GM12878 (cell line): ENCODE measurements around the gene LEMD2.

Source experiments
- CTCF ChIP-seq, 3 experiments: IDR thresholded peaks in 2 of 3; conservative IDR thresholded peaks in 1 of 3; 2 replicates each; pipeline ENCODE4 v1.5.1; 2011; ENCODE audit warnings: low read depth in 3 of 3, low read length in 3 of 3, mild to moderate bottlenecking in 3 of 3, control low read depth in 2 of 3, moderate library complexity in 2 of 3, inconsistent platforms in 1 of 3, mixed read lengths in 1 of 3; ENCODE audit not compliant: control insufficient read depth in 2 of 3, insufficient read depth in 1 of 3; ENCODE audit errors: extremely low read depth in 1 of 3
- EZH2 ChIP-seq: IDR thresholded peaks from 2 replicates; pipeline ENCODE4 v1.6.1; 2012; ENCODE audit warnings: low read depth, mild to moderate bottlenecking, control low read depth, inconsistent platforms, low read length, borderline replicate concordance; ENCODE audit not compliant: control insufficient read depth
- FOS ChIP-seq: IDR thresholded peaks from 3 replicates; pipeline ENCODE4 v1.6.1; 2011; ENCODE audit warnings: borderline replicate concordance; ENCODE audit not compliant: insufficient read length; ENCODE audit errors: extremely low read depth
- HDAC6 ChIP-seq: fragments of 200-600 bp; sonication (generic); IDR thresholded peaks from one replicate; pipeline ENCODE4 v1.8.0; 2017; ENCODE audit warnings: antibody characterized with exemption; ENCODE audit not compliant: unreplicated experiment
- NFIC ChIP-seq: IDR thresholded peaks from 2 replicates; pipeline ENCODE4 v1.6.1; 2012; ENCODE audit warnings: low read depth, mild to moderate bottlenecking, inconsistent platforms, low read length, moderate library complexity
- NFYA ChIP-seq: IDR thresholded peaks from 2 replicates; pipeline ENCODE4 v1.6.1; 2011; ENCODE audit warnings: low read depth, mild to moderate bottlenecking, low read length, improper control_type of control experiment, borderline replicate concordance
- POLR2A ChIP-seq: IDR thresholded peaks from 2 replicates; pipeline ENCODE4 v1.6.1; 2011; ENCODE audit warnings: low read depth, mild to moderate bottlenecking, low read length
- POLR2AphosphoS5 ChIP-seq: IDR thresholded peaks from 2 replicates; pipeline ENCODE4 v1.6.1; 2011; ENCODE audit warnings: mild to moderate bottlenecking, low read length, inconsistent platforms
- RCOR1 ChIP-seq: conservative IDR thresholded peaks from 2 replicates; pipeline ENCODE4 v1.6.1; 2012; ENCODE audit warnings: low read depth, low read length, improper control_type of control experiment
- RFX5 ChIP-seq: IDR thresholded peaks from 2 replicates; pipeline ENCODE4 v1.6.1; 2011; ENCODE audit warnings: low read depth, low read length, improper control_type of control experiment
- TF ChIP-seq, protein P1 (sequence below): IDR thresholded peaks from 2 replicates; pipeline ENCODE4 v1.6.1; 2011; ENCODE audit warnings: low read depth, mild to moderate bottlenecking, low read length, moderate library complexity, borderline replicate concordance; ENCODE audit errors: extremely low read depth

DNA sequence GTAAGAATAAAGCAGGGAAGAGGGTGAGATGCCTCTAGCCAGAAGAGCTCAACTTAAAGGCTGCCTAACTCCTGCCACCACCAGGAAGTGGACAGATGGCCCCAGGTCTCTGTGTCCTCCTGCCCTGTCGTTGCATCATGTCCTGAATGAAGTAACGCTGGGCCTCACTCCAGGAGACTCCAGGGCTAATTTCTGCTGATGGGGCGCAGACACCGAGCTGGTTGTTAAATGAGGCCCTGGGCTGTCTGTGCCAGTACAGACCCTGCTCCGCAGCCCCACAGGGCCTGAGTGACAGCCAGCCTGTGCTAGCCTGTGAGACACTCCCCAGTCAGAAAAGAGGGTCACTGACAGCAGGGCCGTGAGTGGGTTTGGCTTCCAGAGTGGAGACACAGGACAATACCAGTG lies 48.7 kb downstream of the LEMD2 start:
- TF ChIP-seq NFIC: no peak
- TF ChIP-seq POLR2AphosphoS5: no peak
- no peak for TF ChIP-seq CTCF (IDR thresholded peaks at IDR 0.05 in 2 of 3, conservative IDR thresholded peaks at IDR 0.05 in 1 of 3; ENCODE audit: control insufficient read depth in 2 of 3, extremely low read depth in 1 of 3, insufficient read depth in 1 of 3, low read depth in 3 of 3, low read length in 3 of 3)
- no peak for TF ChIP-seq FOS
- TF ChIP-seq HDAC6: no peak
- no peak for TF ChIP-seq NFYA
- TF ChIP-seq, protein P1, sequence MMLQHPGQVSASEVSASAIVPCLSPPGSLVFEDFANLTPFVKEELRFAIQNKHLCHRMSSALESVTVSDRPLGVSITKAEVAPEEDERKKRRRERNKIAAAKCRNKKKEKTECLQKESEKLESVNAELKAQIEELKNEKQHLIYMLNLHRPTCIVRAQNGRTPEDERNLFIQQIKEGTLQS: no peak
- no peak for TF ChIP-seq EZH2
- TF ChIP-seq RFX5: no peak
- TF ChIP-seq POLR2A: no peak
- no peak for TF ChIP-seq RCOR1
